ENCODE measurements around the gene GALNT1. TPM values are rescaled to one million over a fixed set of nuclear protein-coding genes. Genes with fewer than 3 reads are reported as not detected.

Gene GALNT1
- total and polyA plus RNA-seq, 10 donors, result 13.9 to 67.1 (median 49.9) TPM

DNA sequence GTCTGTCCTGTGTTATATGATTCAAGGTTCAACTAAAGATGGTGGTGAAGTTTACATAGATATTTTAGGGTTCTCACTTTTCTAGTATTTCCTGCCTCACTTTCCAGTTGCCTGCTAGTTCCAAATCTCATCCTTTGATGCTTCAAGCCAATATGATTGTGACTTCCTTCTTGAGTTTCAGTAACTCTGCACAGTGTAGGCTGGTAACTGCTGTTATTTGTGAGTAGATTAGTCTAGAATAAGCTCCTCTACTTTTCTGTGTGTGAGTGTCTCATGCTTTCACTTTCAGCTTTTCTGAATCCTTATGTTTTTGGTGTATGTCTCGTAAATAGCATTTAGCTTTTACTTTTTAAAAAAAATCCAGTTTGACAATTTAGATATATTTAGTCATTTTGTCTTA, 42.6 kb downstream of the GALNT1 start:
- no peak for DNase-seq
- Histone ChIP-seq H3K4me1 (peaks cover 0 to 56% (median 31%) of the 10 kb centered on the region in 6 donors), H3K27me3 (replicated peaks in 1 of 7) (no peaks in the 10 kb centered on the region), H3K4me3 (no peak overlapping the region), H3K9me3 (peaks cover 0 to 16% (median 7%) of the 10 kb centered on the region in 8 donors), H3K36me3 (peaks cover 0 to 19% (median 0%) of the 10 kb centered on the region in 6 donors), H3K27ac (peak overlapping the region in 1 of 8 donors; percentile 30)
- 61 to 80% (median 75%) methylated on average over 1 of the region's 1 CpG for WGBS, 5 donors
- no peak for TF ChIP-seq POLR2A (IDR thresholded peaks at IDR 0.05)
- TF ChIP-seq, protein P1, sequence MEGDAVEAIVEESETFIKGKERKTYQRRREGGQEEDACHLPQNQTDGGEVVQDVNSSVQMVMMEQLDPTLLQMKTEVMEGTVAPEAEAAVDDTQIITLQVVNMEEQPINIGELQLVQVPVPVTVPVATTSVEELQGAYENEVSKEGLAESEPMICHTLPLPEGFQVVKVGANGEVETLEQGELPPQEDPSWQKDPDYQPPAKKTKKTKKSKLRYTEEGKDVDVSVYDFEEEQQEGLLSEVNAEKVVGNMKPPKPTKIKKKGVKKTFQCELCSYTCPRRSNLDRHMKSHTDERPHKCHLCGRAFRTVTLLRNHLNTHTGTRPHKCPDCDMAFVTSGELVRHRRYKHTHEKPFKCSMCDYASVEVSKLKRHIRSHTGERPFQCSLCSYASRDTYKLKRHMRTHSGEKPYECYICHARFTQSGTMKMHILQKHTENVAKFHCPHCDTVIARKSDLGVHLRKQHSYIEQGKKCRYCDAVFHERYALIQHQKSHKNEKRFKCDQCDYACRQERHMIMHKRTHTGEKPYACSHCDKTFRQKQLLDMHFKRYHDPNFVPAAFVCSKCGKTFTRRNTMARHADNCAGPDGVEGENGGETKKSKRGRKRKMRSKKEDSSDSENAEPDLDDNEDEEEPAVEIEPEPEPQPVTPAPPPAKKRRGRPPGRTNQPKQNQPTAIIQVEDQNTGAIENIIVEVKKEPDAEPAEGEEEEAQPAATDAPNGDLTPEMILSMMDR (IDR thresholded peaks at IDR 0.05 in 8 of 11, conservative IDR thresholded peaks at IDR 0.05 in 3 of 11), result no peak
- no peak for TF ChIP-seq POLR2AphosphoS5 (IDR thresholded peaks at IDR 0.05)
- intact Hi-C loops (cut with DNase I; ENCODE audit: low total_unique reads), result no loop called here

DNA sequence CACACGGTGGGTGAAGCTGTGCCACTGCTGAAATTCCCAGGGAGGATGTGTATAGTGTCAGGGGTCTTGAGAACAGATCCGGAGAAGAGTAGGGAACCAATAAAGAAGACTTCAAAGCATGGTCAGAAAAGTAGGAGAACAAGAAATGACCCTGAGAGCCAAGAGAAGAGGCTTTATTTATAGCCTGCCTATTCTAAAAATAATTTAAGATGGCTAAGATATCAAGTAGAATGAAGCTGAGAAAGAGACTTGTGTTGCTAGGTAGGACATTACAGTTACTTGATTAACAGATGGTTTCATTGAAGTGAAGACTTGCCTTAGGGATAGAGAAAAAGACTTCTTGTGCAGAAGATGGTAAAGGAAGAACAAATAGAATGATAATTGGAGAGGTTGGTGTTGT, 43.7 kb downstream of the GALNT1 start:
- Histone ChIP-seq H3K4me3 (no peak overlapping the region), H3K9me3 (peaks cover 0 to 16% (median 7%) of the 10 kb centered on the region in 8 donors), H3K27ac (no peak overlapping the region), H3K27me3 (replicated peaks in 1 of 7) (no peaks in the 10 kb centered on the region), H3K4me1 (peaks cover 0 to 45% (median 25%) of the 10 kb centered on the region in 6 donors), H3K36me3 (peaks cover 0 to 19% (median 0%) of the 10 kb centered on the region in 6 donors)
- TF ChIP-seq POLR2A (IDR thresholded peaks at IDR 0.05) (no peak), POLR2AphosphoS5 (IDR thresholded peaks at IDR 0.05) (no peak)
- TF ChIP-seq, protein P1 (IDR thresholded peaks at IDR 0.05 in 8 of 11, conservative IDR thresholded peaks at IDR 0.05 in 3 of 11), result no peak
- no peak for DNase-seq
- intact Hi-C loops (cut with DNase I; ENCODE audit: low total_unique reads), result no loop called here
- WGBS, 5 donors, result 93 to 99% (median 94%) methylated on average over 2 of the region's 2 CpGs

DNA sequence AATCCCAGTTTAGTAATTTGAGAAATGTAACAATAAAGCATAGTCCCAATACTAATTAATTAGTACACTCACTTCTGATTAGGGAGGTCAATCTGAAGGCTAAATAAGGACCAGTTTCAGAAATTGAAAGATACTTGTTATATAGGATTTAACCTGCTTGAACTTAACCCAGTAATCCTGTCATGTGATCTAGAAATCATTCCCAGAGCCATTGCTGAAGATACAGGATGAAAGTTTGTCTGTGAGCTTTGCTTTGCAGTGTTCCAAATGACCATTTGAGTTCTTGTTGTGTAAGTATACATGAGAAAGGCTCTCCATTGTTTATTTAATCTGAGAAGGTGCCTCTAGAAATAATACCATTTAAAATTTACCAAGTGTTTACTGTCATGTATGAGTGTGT, 52.2 kb downstream of the GALNT1 start:
- Histone ChIP-seq H3K27ac (no peak overlapping the region), H3K36me3 (peaks cover 0 to 6% (median 0%) of the 10 kb centered on the region in 6 donors), H3K9me3 (peaks cover 0 to 9% (median 0%) of the 10 kb centered on the region in 8 donors), H3K4me1 (no peaks in the 10 kb centered on the region), H3K27me3 (replicated peaks in 1 of 7) (no peaks in the 10 kb centered on the region), H3K4me3 (no peak overlapping the region)
- intact Hi-C loops (cut with DNase I; ENCODE audit: low total_unique reads), result no loop called here
- TF ChIP-seq POLR2AphosphoS5 (IDR thresholded peaks at IDR 0.05) (no peak), POLR2A (IDR thresholded peaks at IDR 0.05) (no peak)
- TF ChIP-seq, protein P1 (IDR thresholded peaks at IDR 0.05 in 8 of 11, conservative IDR thresholded peaks at IDR 0.05 in 3 of 11), result no peak
- no peak for DNase-seq

DNA sequence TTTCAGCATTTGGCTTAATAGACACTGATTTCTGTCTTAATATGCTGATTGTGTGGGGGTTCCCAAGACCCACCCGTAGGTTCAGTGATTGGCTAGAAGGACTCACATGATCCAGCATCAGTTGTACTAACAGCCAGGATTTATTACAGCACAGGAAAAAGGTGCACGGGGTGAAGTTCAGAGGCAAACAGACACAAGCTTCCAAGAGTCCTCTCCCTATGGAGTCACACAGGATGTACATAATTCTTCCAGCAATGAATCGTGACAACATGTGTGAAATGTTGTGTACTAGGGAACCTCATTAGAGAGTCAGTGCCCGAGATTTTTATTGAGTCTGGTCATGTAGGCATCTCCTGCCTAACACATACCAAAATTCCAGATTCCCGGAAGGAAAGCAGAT, 52.8 kb downstream of the GALNT1 start:
- 76 to 80% (median 77%) methylated on average over 5 of the region's 5 CpGs for WGBS, 5 donors
- peak overlapping the region in 1 of 8 donors; percentile 41 for H3K27ac ChIP-seq

More for the DNA sequence above, 52.8 kb downstream of the GALNT1 start:
- Histone ChIP-seq H3K27me3 (replicated peaks in 1 of 7) (no peaks in the 10 kb centered on the region), H3K4me1 (no peaks in the 10 kb centered on the region), H3K9me3 (peaks cover 0 to 9% (median 0%) of the 10 kb centered on the region in 8 donors), H3K4me3 (no peak overlapping the region), H3K36me3 (peaks cover 0 to 6% (median 0%) of the 10 kb centered on the region in 6 donors)
- DNase-seq, result no peak
- TF ChIP-seq POLR2AphosphoS5 (IDR thresholded peaks at IDR 0.05), result no peak
- TF ChIP-seq, protein P1 (IDR thresholded peaks at IDR 0.05 in 8 of 11, conservative IDR thresholded peaks at IDR 0.05 in 3 of 11), result no peak
- TF ChIP-seq POLR2A (IDR thresholded peaks at IDR 0.05), result no peak
- intact Hi-C loops (cut with DNase I; ENCODE audit: low total_unique reads), result no loop called here
